Measurements from ENCODE around the gene LPP. TPM values are rescaled to one million over a fixed set of nuclear protein-coding genes. Genes with fewer than 3 reads are reported as not detected.

The LPP gene
- total RNA-seq, 1 donor from 2014 or later: 97.4 TPM

DNA sequence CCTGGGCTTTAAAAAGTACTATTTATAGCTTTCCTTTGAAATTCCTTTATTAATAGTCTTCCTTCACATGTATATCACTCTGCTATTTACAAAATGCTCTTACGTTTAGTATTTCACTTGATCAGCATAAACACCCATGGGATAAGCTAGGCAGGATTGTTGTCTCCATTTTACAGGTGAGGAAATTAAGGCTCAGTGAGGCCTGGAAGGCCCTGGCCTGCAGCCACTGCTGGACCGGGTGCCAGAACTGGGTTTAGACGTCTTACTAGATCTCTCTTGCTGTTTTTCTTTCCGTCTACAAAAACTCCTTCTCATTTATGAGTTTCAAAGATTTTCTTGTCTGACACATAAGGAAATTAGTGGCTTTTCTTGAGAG, 236.4 kb downstream of the LPP start:
- H3K4me1 ChIP-seq: peaks cover 51% of the 10 kb centered on the region
- H3K36me3 ChIP-seq: no peaks in the 10 kb centered on the region
- intact Hi-C loops (cut with micrococcal nuclease): no loop called here
- H3K4me3 ChIP-seq: no peak overlapping the region
- no peak for TF ChIP-seq CTCF (IDR thresholded peaks at IDR 0.05; ENCODE audit: borderline replicate concordance)
- H3K9me3 ChIP-seq (replicated peaks): no peaks in the 10 kb centered on the region
- DNase-seq: no peak
- H3K27me3 ChIP-seq (ENCODE audit: low read depth): no peaks in the 10 kb centered on the region
- peak overlapping the region; percentile 60 for H3K27ac ChIP-seq (replicated peaks)

DNA sequence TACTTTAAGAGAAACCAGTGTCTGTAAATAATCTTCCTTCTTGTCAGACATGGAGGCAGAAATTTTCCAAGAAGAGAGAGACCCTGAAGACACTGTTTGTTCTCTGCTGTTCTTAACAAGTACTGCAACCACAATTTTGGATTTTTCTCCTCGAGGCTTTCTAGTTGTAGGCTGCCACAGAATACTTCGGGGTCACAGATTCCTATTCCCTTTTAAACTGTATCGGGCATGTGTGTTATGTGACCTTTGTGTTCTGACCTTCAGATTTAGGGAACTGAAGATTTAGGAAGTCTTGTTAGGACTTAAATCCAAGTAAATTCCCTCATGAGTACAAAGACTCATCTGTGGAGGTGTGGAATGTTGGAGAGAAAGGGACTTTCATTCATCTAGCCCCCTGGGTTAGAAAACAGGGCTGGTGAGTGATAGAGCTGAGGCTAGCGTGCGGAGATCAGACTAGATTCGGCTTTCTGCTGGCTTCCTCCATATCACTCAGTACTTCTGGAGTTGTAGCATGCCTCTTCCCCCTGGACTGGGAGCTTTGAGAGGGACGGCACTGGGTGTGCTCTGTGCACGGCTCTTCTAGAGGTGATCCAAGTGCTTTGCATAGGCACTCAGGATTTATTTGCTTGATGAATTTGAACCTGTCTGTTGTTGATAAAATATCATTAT, 237.0 kb downstream of the LPP start:
- Histone ChIP-seq H3K9me3 (replicated peaks) (no peaks in the 10 kb centered on the region), H3K4me1 (peaks cover 47% of the 10 kb centered on the region), H3K27me3 (ENCODE audit: low read depth) (no peaks in the 10 kb centered on the region), H3K4me3 (no peak overlapping the region), H3K36me3 (no peaks in the 10 kb centered on the region), H3K27ac (replicated peaks) (peak overlapping the region; percentile 60)
- no peak for DNase-seq
- no peak for TF ChIP-seq CTCF (IDR thresholded peaks at IDR 0.05; ENCODE audit: borderline replicate concordance)
- intact Hi-C loops (cut with micrococcal nuclease): no loop called here

- no peak for DNase-seq
- H3K27me3 ChIP-seq (ENCODE audit: low read depth): no peaks in the 10 kb centered on the region
- H3K4me3 ChIP-seq: no peak overlapping the region
- peak overlapping the region; percentile 60 for H3K27ac ChIP-seq (replicated peaks)
- TF ChIP-seq CTCF (IDR thresholded peaks at IDR 0.05; ENCODE audit: borderline replicate concordance): no peak
- no peaks in the 10 kb centered on the region for H3K9me3 ChIP-seq (replicated peaks)
- peaks cover 53% of the 10 kb centered on the region for H3K4me1 ChIP-seq
- intact Hi-C loops (cut with micrococcal nuclease): no loop called here
- H3K36me3 ChIP-seq: no peaks in the 10 kb centered on the region
These were observed 237.6 kb downstream of the LPP start for GRCh38 chr3:188391592-188391991.

DNA sequence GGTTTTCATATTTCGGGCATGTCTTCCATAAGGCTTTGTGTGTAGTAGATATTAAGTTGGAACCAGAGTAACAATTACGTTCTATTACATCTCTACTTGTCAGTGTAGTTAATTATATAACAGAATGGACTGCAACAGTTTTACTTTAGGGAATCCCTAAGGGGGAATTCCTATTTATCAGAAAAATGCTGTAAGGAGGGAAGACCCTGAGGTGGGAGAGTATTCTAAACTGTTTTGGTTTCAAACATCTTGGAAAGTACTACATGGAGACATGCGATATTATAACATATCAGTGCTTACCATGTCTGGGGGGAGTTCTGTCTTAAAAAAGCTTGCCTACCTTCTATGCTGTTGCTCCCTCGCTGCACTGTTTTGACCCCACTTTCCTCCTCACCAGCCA, 238.1 kb downstream of the LPP start:
- H3K9me3 ChIP-seq (replicated peaks): no peaks in the 10 kb centered on the region
- intact Hi-C loops (cut with micrococcal nuclease): no loop called here
- no peak overlapping the region for H3K4me3 ChIP-seq
- peaks cover 58% of the 10 kb centered on the region for H3K4me1 ChIP-seq
- no peaks in the 10 kb centered on the region for H3K36me3 ChIP-seq
- TF ChIP-seq CTCF (IDR thresholded peaks at IDR 0.05; ENCODE audit: borderline replicate concordance): no peak
- no peak overlapping the region for H3K27ac ChIP-seq (replicated peaks)
- DNase-seq: no peak
- no peaks in the 10 kb centered on the region for H3K27me3 ChIP-seq (ENCODE audit: low read depth)

DNA sequence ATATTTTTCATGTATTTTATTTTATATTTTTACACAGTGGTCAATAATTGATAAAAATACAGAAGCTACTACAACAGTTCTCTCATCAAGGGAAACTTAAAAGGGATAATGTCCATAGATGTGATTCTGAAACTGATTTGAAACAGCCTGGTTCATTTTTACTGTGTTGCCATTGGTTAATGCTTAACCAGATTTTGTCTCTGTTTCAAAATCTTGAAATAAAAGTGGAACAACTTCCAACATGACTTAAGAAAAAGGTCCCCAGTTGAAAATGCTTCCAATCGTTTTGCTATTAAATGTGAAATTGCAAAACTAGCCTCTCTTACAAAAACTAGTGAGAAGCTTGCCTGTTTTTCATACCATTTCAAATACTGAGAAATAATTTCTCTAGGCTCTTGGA, 240.7 kb downstream of the LPP start:
- no peaks in the 10 kb centered on the region for H3K36me3 ChIP-seq
- no peak for DNase-seq
- H3K9me3 ChIP-seq (replicated peaks): no peaks in the 10 kb centered on the region
- no peak for TF ChIP-seq CTCF (IDR thresholded peaks at IDR 0.05; ENCODE audit: borderline replicate concordance)
- H3K4me3 ChIP-seq: no peak overlapping the region
- no peak overlapping the region for H3K27ac ChIP-seq (replicated peaks)
- intact Hi-C loops (cut with micrococcal nuclease): no loop called here
- H3K4me1 ChIP-seq: peaks cover 69% of the 10 kb centered on the region
- H3K27me3 ChIP-seq (ENCODE audit: low read depth): no peaks in the 10 kb centered on the region
